Spleen (tissue), 7 donors: ENCODE results near the gene ATP2B1.

Experiments used
- CTCF ChIP-seq, 11 experiments: fragments of 200-600 bp in 7 of 11; fragments of 450-650 bp in 4 of 11; sonication (generic) in 4 of 11; IDR thresholded peaks in 8 of 11; conservative IDR thresholded peaks in 3 of 11; 1 replicate in 7 of 11; 2 replicates in 4 of 11; pipeline versions ENCODE4 v1.4.0 to v1.8.0; 2016 to 2021; ENCODE audit warnings: antibody characterized with exemption in 11 of 11, inconsistent platforms in 4 of 11, mild to moderate bottlenecking in 1 of 11
- POLR2AphosphoS5 ChIP-seq, 3 donors: sonication (generic); formaldehyde crosslinking; IDR thresholded peaks; one replicate each; pipeline ENCODE4 v1.5.1; 2017; ENCODE audit warnings: antibody characterized with exemption in 3 of 3
- donor health status: DM: no; HTN: no; CAD: no; lungs with moderate emphysema.
- donor health status: DM: no; HTN: no; CAD: no.
- donor health status: DM: no; HTN: no; CAD: no.

DNA sequence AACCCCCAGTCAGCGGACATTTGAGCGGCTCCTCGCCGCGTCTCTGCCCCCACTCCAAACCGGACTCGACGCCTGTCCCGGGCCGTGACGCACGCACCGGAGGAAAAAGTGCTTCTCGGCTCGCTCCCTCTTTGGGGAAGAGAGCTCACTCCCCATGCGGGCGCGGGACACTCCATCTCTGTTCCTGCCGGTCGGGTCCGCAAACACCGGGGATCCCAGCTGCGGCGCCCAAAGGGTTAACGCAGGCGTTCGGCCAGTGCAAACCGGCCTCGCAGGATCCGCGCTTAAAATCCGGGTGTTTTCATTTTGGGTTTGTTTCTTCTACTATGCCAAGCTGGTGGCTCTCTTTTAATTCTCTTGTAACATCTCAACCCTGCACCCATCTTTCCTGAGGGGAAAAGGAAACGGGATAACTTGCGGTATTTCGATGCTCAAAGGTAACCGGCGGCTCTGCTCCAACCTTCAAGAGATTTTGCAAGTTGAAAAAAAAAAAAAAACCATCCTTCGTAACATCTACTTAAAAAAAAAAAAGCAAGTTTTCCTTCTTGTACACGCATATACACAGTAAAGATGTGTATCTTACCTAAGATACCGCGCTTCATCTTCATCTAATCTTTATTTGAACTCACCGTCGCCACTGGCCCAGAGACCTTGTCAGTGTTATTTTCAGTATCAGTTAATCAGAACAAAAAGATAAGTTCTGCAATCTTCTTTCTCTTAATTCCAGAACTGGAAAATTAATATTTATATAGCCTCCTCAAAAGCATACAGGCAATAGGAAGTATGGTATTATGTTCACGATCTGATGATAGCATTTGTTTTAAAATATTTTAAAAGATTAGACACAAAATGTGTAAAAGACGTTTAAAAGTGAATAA, 1.6 kb upstream of the ATP2B1 start:
- TF ChIP-seq CTCF (IDR thresholded peaks at IDR 0.05 in 8 of 11, conservative IDR thresholded peaks at IDR 0.05 in 3 of 11) (no peak), POLR2AphosphoS5 (IDR thresholded peaks at IDR 0.05) (no peak)
